ENCODE data around the gene GRIP2.

The GRIP2 gene

DNA sequence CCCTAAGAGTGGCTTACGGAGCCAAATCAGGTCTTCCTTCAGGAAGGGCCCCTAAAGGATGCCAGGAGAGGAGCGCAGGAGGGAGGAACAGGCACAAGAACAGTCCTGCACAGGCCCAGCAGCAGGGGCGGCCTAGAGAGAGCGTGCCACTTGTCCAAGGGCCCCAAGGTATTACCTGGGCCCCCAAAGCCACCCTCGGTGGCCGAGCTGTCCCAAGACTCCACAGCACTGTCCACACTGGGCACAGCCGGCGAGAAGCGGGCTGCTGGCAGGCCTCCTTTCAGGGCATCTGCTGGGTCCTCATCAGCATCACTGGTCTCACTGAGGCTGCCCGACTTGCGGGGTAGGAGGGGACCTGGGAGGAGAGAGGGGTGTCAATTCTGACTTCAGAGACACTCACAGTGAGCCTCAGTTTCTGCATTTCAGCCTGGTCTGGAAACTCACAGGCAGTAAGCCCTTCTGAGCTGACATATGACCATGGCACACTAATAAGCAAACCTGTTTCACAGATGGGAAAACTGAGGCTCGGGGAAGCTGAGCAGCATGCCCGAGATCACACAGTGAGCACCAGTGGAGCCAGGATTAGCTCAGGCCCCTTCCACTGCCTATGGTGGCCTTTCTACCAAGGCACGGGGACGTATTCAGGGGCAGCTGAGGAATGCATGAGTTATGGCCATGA lies 33.4 kb downstream of the GRIP2 start:
- no peak for DNase-seq (ENCODE audit: low read depth in 2 of 2)

DNA sequence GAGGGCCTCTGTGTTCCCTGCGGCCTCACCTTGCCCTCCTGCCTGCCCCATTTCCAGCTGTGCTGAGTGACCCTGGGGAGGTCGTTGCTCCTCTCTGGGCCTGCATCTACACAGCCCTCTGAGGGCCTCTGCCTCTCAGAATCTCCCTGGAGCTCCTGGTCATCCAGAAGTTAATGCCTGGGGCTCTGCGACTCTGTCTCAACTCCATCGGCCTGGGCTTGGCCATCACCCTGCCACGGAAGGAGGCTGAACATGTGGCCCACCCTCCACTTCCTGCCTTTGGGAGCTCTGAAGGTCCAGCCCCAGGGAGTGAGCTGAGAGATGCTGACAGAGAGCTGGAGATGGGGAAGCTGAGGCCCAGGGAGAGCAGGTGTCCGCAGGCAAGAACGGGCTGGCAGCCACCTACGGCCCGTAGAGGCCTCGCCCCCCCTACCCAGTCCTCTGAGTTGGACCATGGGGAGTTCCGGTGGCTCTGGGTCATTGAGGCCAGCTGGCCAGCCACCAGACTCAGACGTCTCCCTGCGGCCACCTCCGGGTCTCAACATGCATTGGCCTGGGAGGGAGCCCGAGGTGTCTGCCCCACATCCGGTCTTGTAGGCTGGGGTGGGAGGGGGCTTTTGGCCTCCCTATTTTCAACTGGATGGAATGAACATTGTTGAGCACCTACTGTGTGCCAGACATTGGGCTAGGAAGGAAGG lies 34.2 kb downstream of the GRIP2 start:
- DNase-seq (ENCODE audit: low read depth in 2 of 2): no peak

DNA sequence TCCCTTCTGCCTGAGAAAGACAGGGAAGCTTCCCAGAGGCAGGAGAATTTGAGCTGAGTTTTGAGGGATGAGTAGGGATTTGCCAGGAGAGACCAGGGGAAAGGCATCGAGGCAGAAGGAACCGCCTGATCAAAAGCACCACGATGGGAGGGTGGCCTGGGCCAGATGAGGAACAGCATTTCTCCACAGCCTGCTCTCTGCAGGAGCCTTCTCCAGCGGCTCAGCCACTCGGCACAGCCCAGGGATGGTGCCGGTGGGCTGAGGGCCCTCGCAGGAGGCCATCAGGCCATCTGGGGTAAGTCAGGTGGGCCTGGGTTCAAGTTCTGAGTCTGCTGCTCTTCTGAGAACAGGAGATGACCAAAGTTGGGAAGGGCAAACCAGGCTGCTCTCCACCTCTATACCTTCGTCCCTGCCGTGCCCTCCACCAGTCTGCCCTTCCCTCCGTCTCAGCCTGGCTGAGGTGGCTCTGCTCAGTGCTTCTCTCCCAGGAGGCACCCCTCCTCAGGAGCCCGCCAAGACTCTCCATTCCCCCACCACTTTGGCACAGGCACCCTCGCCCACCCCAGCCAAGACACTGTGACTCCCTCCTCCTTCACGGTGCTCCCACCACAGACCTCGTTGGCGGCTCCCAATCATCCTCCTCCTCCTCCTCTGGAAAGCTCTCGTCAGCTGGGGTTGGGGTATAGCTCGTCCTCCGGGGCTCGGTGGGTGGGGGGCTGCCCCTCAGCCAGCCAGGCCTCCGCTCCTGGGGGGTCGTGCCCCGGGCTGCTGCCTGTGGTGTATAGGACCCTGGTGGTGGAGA lies 34.9 kb downstream of the GRIP2 start:
- DNase-seq (ENCODE audit: low read depth in 2 of 2): no peak

GRCh38 chr3:14503706-14504065 lies 36.5 kb downstream of the GRIP2 start:
- no peak for DNase-seq (ENCODE audit: low read depth in 2 of 2)

DNA sequence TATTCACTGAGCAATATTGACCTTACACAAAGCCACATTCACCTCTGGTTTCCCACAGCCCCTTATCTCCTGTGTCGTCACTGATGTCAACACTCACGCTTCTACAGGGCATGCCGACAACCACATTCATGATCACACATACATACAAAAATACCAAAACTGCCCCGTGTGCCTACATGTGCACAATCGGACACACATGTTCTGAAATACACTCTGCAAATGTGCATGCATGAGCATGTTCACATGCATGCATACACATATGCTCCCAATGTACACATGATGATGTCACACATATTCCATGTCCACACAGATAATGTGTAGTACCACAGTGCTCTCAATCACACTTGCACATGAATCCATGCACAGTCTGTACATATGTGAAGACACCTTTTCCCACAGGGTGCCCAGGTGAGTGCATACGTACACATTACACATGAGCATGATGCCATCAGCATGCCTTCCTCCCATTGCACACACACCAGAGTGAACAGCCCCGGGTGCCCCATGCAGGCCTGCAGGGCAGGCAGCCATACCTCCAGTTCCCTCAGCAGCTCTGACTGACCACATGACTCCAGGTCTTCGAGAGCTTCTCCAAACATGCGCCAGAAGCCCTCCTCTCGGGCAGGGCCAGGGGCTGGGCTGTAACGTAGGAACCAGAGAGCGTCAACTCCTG lies 37.0 kb downstream of the GRIP2 start:
- DNase-seq (ENCODE audit: low read depth in 2 of 2): no peak

DNA sequence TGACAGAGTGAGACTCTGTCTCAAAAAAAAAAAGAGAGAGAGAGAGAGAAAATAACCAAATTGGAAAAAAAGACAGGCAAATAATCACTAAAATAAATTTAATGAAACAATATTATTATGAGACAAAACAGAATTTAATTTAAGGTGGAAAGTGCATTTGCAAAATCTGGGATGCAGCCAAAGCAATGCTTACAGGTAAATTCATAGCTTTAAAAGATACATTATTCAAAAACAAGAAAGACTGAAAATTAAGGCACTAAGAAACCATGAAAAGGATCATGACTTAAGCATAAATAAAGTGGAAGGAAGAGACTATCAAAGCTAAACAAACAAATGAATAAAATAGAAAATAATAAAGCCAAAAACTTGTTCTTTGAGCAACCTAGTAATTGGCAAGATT lies 37.7 kb downstream of the GRIP2 start:
- no peak for DNase-seq (ENCODE audit: low read depth in 2 of 2)

DNA sequence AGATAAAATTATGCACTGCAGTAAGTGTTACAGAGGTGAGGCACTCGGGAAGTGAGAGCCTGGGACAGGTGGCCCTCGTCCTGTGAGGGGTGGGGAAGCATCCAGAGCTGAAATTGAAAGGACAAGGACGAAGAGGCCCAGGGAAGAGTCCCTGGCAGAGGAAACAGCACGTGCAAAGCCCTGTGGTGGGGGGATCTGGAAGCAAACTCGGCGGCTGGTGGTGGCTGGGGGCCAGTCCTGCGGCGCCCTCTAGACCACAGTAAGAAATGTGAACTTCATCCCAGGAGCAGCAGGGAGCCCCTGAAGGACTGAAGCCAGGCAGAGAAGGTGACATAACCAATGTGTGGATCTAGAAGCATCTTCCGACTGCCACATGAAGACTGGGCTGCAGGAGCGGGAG lies 42.8 kb downstream of the GRIP2 start:
- DNase-seq (ENCODE audit: low read depth in 2 of 2): no peak

DNA sequence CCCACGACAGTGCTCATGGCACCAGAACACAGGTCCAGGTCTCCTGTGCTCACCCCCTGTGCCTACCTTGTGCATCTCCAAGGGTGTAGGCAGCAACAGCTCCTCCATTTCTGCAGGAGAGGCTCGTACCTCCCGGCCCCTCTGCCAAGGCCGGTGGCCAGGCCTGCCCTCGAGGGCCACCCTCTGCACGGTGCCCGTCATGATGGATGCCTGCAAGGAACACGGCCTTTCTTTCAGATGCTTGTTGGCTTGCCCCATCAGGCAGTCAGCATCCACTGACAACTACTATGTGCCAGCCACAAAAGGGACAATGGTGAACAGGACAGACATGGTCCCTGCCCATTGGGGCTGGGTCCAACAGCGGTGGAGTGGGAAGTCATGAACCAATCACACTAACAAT lies 43.8 kb downstream of the GRIP2 start:
- no peak for DNase-seq (ENCODE audit: low read depth in 2 of 2)

DNA sequence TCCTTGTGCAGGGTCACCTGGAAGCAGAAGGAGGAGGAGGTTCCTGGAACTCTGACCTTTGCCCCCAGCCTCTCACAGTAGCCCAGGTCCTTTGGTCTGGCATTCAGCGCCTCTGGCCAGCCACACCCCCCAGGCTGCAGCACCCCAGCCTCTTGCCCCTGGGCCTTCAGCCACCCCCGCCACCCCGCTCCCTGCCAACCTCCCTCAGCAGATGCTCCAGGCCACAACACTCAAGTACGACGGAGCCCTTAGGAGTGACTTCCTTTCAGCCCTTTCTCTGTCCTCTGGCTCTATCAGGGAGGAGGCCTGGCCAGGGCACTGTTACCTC lies 45.2 kb downstream of the GRIP2 start:
- DNase-seq (ENCODE audit: low read depth in 2 of 2): no peak

GRCh38 chr3:14494279-14494972 lies 45.7 kb downstream of the GRIP2 start:
- DNase-seq (ENCODE audit: low read depth in 2 of 2): no peak

GRCh38 chr3:14492948-14493881 lies 46.9 kb downstream of the GRIP2 start:
- DNase-seq (ENCODE audit: low read depth in 2 of 2): no peak

DNA sequence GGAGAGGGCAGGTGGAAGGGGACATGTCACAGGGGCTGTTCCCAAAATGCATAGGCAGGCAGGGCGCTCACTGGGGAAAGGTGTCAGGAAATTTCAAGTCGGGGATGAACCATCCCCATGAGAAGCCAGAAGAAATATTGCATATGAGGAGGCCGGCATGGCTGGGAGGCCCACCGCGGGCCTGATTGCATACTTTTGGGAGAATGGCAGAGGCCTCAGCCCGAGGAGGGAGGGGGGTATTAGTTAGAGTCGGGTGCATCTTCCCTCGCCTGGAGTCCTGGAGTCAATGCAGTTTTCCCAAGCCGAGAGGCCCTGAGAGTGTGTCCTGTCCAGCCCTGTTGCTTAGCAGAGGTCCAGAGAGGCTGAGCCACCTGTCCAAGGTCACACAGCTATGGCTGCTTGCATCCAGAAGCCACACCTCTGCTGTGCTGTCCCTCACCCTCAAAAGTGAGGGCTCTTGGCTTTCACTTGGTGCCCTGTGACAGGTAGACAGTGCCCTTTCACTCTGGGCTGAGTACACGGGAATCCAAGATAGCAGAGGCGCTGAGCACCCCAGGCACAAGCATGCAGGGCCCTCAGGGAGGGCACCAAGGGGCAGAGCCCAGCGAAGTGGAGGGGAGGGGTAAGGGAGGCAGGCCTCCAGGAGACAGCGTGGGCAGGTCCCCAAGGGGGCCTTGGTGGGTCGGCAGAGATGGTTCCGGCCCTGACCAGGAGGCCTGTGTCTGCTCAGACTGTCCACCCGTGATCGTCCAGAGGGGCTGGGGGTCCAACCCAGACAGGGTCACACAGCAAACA lies 48.5 kb downstream of the GRIP2 start:
- DNase-seq (ENCODE audit: low read depth in 2 of 2): no peak

- DNase-seq (ENCODE audit: low read depth in 2 of 2): no peak
Observed at GRCh38 chr3:14490831-14491230, 49.3 kb downstream of the GRIP2 start.

DNA sequence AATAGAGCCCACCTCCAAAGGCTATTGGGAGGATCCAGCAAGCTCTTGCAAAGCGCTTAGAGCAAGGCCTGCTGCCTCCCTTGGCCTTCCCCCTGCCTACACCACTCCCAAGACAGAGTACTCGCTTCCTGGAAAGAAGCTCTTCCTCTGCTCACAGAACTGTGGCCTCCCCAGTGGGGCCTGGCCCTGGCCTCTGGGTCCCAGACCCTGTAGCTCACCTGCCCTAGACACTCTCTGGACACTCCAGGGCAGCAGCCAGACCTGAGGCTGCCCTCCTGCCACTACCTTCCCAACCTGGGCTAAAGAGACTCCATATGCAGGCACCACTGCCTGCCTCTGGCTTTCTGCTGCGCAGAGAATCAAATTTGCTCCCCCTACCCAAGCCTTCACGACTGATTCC lies 49.9 kb downstream of the GRIP2 start:
- no peak for DNase-seq (ENCODE audit: low read depth in 2 of 2)

GRCh38 chr3:14489641-14490040 lies 50.5 kb downstream of the GRIP2 start:
- no peak for DNase-seq (ENCODE audit: low read depth in 2 of 2)

GRCh38 chr3:14488286-14489041 lies 51.7 kb downstream of the GRIP2 start:
- DNase-seq (ENCODE audit: low read depth in 2 of 2): no peak

GRCh38 chr3:14487821-14488220 lies 52.3 kb downstream of the GRIP2 start:
- no peak for DNase-seq (ENCODE audit: low read depth in 2 of 2)

GRCh38 chr3:14487086-14487485 lies 53.1 kb downstream of the GRIP2 start:
- DNase-seq (ENCODE audit: low read depth in 2 of 2): no peak

GRCh38 chr3:14486460-14486859 lies 53.7 kb downstream of the GRIP2 start:
- no peak for DNase-seq (ENCODE audit: low read depth in 2 of 2)
